Measurements from ENCODE around the gene SHOC1. TPM values are rescaled to one million over a fixed set of nuclear protein-coding genes. Genes with fewer than 3 reads are reported as not detected.

The SHOC1 gene
- not detected in 2 replicates for total RNA-seq (2012; rRNA removed)

- no peaks in the 10 kb centered on the region for H3K27me3 ChIP-seq (ENCODE audit: control insufficient read depth, insufficient read depth, low read length)
- H3K9ac ChIP-seq (ENCODE audit: low read depth, low read length), result no peak within 1 kb of the TSS
- no peak within 1 kb of the TSS for H3K4me3 ChIP-seq (ENCODE audit: low read length)
Measured at GRCh38 chr9:111794835-111795556, at the start of gene SHOC1. Gene SHOC1 (minus strand): TSS chr9:111794937. CDS start chr9:111791418, 3,519 bp downstream.

DNA sequence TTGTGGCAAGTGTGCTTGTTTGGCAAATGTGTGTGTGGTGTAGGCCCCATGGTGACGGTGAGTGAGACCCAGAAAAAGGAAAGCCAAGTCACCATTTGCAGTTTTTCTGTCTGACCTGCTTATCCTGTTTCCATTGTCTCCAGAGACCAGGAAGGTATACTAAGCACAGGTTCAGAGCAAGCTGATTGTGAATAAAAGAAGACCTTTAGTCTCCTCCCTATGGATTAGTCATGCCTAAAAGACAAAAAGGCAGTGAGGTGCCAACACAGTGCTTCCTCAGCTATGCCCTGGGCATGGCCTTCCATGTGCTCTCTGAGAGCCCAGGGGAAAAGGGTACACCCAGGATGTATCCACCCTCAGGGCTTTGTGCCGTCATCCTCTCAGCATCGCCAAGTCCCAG lies 49.2 kb upstream of the SHOC1 start:
- no peaks in the 10 kb centered on the region for H3K27me3 ChIP-seq (ENCODE audit: control insufficient read depth, insufficient read depth, low read length)
- H3K4me1 ChIP-seq (ENCODE audit: control insufficient read depth, insufficient read depth, low read length), result peaks cover 17% of the 10 kb centered on the region
- H3K9ac ChIP-seq (ENCODE audit: low read depth, low read length), result no peak overlapping the region
- H3K9me3 ChIP-seq (replicated peaks; ENCODE audit: low read length), result no peaks in the 10 kb centered on the region
- no peak overlapping the region for H3K4me3 ChIP-seq (ENCODE audit: low read length)
- H3K4me2 ChIP-seq (ENCODE audit: low read length), result no peak overlapping the region
- no peaks in the 10 kb centered on the region for H3K36me3 ChIP-seq (ENCODE audit: insufficient read depth, low read length)

More at GRCh38 chr9:111794835-111795556, at the start of gene SHOC1:
- Histone ChIP-seq H3K4me1 (ENCODE audit: control insufficient read depth, insufficient read depth, low read length) (peaks cover 5% of the 10 kb centered on the region), H3K36me3 (ENCODE audit: insufficient read depth, low read length) (no peaks in the 10 kb centered on the region), H3K9me3 (replicated peaks; ENCODE audit: low read length) (no peaks in the 10 kb centered on the region), H3K4me2 (ENCODE audit: low read length) (no peak within 1 kb of the TSS)

DNA sequence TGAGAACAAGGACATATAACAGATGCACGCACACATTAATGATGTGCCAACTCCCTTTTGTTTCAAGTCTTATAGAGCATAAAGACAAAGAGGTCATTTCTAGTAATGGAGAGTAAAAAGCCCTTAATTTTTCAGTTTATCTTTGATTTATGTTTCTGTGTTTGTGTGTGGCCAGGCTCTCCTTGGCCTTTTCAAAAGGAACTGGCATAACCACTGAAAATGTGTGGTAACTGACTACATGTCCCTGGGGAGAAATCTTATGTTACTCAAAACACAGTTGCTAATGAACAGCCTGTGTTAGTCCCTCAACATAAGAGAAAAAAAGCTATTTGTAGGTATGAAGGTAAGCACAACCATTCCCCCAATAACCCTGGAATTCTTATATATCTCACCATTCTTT lies 47.6 kb upstream of the SHOC1 start:
- Histone ChIP-seq H3K27me3 (ENCODE audit: control insufficient read depth, insufficient read depth, low read length) (no peaks in the 10 kb centered on the region), H3K4me3 (ENCODE audit: low read length) (no peak overlapping the region), H3K4me1 (ENCODE audit: control insufficient read depth, insufficient read depth, low read length) (peaks cover 20% of the 10 kb centered on the region), H3K36me3 (ENCODE audit: insufficient read depth, low read length) (no peaks in the 10 kb centered on the region), H3K9ac (ENCODE audit: low read depth, low read length) (no peak overlapping the region), H3K9me3 (replicated peaks; ENCODE audit: low read length) (no peaks in the 10 kb centered on the region), H3K4me2 (ENCODE audit: low read length) (no peak overlapping the region)

DNA sequence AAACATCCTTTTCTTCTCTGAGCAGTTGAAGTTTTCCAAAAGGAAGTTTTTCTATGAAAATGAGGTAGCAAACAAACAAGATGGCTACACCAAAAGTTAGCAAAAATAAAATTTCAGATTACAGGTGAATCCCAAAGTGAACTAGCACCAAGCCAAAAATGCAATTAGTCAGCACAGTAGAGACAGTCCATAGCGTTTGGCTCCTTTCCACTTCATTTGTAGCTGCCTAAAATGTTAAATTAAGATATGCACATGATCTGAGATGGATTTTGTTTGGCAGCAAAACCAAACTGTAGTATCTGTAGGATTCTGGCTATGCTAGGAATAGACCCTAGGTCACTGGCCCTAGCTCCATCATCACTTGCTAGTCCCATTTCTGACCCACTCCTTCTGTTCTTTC lies 45.7 kb upstream of the SHOC1 start:
- Histone ChIP-seq H3K9ac (ENCODE audit: low read depth, low read length) (no peak overlapping the region), H3K27me3 (ENCODE audit: control insufficient read depth, insufficient read depth, low read length) (no peaks in the 10 kb centered on the region), H3K4me3 (ENCODE audit: low read length) (no peak overlapping the region), H3K4me1 (ENCODE audit: control insufficient read depth, insufficient read depth, low read length) (peaks cover 20% of the 10 kb centered on the region), H3K4me2 (ENCODE audit: low read length) (no peak overlapping the region), H3K9me3 (replicated peaks; ENCODE audit: low read length) (no peaks in the 10 kb centered on the region), H3K36me3 (ENCODE audit: insufficient read depth, low read length) (no peaks in the 10 kb centered on the region)

GRCh38 chr9:111839987-111840386 lies 45.2 kb upstream of the SHOC1 start:
- H3K4me3 ChIP-seq (ENCODE audit: low read length), result no peak overlapping the region
- no peaks in the 10 kb centered on the region for H3K9me3 ChIP-seq (replicated peaks; ENCODE audit: low read length)
- H3K9ac ChIP-seq (ENCODE audit: low read depth, low read length), result no peak overlapping the region
- H3K27me3 ChIP-seq (ENCODE audit: control insufficient read depth, insufficient read depth, low read length), result no peaks in the 10 kb centered on the region
- no peak overlapping the region for H3K4me2 ChIP-seq (ENCODE audit: low read length)
- H3K36me3 ChIP-seq (ENCODE audit: insufficient read depth, low read length), result no peaks in the 10 kb centered on the region
- H3K4me1 ChIP-seq (ENCODE audit: control insufficient read depth, insufficient read depth, low read length), result peaks cover 20% of the 10 kb centered on the region

GRCh38 chr9:111839387-111839786 lies 44.6 kb upstream of the SHOC1 start:
- no peak overlapping the region for H3K4me3 ChIP-seq (ENCODE audit: low read length)

DNA sequence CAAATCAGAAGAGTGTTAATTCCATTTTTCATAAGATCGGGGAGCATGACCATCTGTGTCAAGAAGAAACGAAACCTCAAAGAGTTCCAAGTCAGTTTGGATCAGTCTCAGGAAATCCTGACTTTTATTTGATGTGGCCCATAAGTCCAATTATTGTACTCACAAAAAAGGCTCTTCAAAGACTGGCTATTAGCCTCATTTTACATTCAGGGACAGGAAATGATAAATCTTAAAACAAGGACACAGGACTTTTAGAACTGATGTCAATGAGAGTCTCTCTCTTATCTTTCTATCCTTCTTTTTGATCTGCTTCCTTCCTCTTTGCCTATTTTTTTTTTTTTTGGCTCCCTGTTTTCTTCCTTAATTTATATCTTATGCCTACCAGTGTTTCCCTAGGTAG lies 43.7 kb upstream of the SHOC1 start:
- Histone ChIP-seq H3K27me3 (ENCODE audit: control insufficient read depth, insufficient read depth, low read length) (no peaks in the 10 kb centered on the region), H3K9me3 (replicated peaks; ENCODE audit: low read length) (no peaks in the 10 kb centered on the region), H3K4me2 (ENCODE audit: low read length) (no peak overlapping the region), H3K4me1 (ENCODE audit: control insufficient read depth, insufficient read depth, low read length) (peaks cover 20% of the 10 kb centered on the region), H3K9ac (ENCODE audit: low read depth, low read length) (no peak overlapping the region), H3K36me3 (ENCODE audit: insufficient read depth, low read length) (no peaks in the 10 kb centered on the region), H3K4me3 (ENCODE audit: low read length) (no peak overlapping the region)

More at GRCh38 chr9:111839387-111839786, 44.6 kb upstream of the SHOC1 start:
- H3K9me3 ChIP-seq (replicated peaks; ENCODE audit: low read length), result no peaks in the 10 kb centered on the region
- peak overlapping the region; percentile 56 for H3K4me2 ChIP-seq (ENCODE audit: low read length)
- peaks cover 20% of the 10 kb centered on the region for H3K4me1 ChIP-seq (ENCODE audit: control insufficient read depth, insufficient read depth, low read length)
- H3K36me3 ChIP-seq (ENCODE audit: insufficient read depth, low read length), result no peaks in the 10 kb centered on the region
- H3K9ac ChIP-seq (ENCODE audit: low read depth, low read length), result no peak overlapping the region
- H3K27me3 ChIP-seq (ENCODE audit: control insufficient read depth, insufficient read depth, low read length), result no peaks in the 10 kb centered on the region

- no peak overlapping the region for H3K4me3 ChIP-seq (ENCODE audit: low read length)
- no peaks in the 10 kb centered on the region for H3K27me3 ChIP-seq (ENCODE audit: control insufficient read depth, insufficient read depth, low read length)
- no peak overlapping the region for H3K9ac ChIP-seq (ENCODE audit: low read depth, low read length)
- no peaks in the 10 kb centered on the region for H3K9me3 ChIP-seq (replicated peaks; ENCODE audit: low read length)
- peaks cover 14% of the 10 kb centered on the region for H3K4me1 ChIP-seq (ENCODE audit: control insufficient read depth, insufficient read depth, low read length)
- no peaks in the 10 kb centered on the region for H3K36me3 ChIP-seq (ENCODE audit: insufficient read depth, low read length)
- no peak overlapping the region for H3K4me2 ChIP-seq (ENCODE audit: low read length)
Measured at GRCh38 chr9:111836311-111836710, 41.6 kb upstream of the SHOC1 start.

DNA sequence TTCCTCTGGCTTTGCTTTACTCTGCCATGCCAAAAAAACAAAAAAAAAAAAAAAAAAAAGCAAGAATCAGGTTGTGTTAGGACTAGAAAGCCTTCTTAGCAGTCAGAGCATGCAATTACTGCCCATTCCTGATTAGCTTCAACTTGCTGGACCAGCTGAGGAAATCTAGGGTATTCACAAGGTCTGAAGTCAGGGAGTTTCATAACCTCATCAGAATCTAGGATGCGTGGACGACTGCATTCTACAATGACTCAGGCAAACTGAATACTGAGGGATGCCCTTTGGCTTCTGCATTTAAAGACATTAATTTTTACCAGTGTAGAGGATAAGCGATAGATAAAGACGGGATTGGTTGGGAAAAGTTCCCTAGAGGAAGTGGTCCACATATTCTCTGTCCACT lies 39.2 kb upstream of the SHOC1 start:
- Histone ChIP-seq H3K9ac (ENCODE audit: low read depth, low read length) (no peak overlapping the region), H3K4me3 (ENCODE audit: low read length) (no peak overlapping the region), H3K4me1 (ENCODE audit: control insufficient read depth, insufficient read depth, low read length) (peaks cover 3% of the 10 kb centered on the region), H3K9me3 (replicated peaks; ENCODE audit: low read length) (no peaks in the 10 kb centered on the region), H3K36me3 (ENCODE audit: insufficient read depth, low read length) (no peaks in the 10 kb centered on the region), H3K4me2 (ENCODE audit: low read length) (no peak overlapping the region), H3K27me3 (ENCODE audit: control insufficient read depth, insufficient read depth, low read length) (no peaks in the 10 kb centered on the region)

DNA sequence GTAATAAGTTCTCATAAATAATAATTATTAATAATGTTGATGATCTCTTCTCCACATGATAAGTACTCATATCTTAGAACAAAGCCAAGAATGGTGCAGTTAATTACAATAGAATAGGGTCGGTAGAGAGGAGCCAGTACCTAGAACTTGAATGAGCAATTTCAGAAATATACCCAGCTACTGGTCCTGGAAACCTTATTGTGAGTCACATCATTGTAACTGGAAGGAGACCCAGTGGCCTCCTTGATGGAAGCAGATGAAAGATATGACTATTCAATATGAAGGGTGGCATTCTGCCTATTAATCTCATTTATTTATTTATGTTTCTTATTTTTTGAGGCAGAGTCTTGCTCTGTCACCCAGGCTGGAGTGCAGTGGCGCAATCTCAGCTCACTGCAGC lies 37.7 kb upstream of the SHOC1 start:
- no peak overlapping the region for H3K9ac ChIP-seq (ENCODE audit: low read depth, low read length)

DNA sequence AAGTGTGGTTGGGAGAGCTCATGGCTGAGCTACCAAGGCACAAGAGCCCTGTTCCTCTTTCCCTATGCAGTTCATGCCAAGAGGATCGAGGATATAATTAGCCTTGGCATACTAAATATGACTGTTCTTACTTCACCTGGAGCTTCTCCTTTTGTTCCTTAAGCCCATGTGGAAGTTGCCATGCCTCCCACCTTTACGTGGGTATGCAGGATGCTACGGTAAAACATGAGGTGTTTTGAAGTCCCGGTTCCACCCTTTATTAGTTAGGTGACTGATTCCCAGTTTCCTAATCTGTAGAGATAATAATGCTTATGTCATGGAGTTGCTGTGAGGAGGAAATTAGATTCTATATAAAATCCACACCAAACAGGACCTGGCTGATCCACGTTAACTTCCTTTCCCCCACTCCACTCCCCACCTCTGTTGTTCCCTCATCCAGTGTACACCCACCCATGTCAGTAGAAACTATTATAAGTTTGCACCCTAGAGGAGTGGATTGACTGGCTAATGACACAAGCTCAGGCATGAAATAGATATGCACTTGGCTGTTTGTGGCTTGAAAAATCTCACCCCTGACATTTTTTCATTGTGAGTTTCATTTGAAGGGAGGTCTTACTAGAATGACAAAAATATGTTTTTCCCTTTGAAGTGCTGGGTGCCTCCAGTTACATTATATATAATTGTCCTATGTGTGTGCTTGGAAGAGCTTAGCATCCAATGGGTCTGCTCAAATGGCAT lies 36.8 kb upstream of the SHOC1 start:
- Histone ChIP-seq H3K9ac (ENCODE audit: low read depth, low read length) (no peak overlapping the region), H3K4me3 (ENCODE audit: low read length) (no peak overlapping the region)

More for the DNA sequence above, 37.7 kb upstream of the SHOC1 start:
- no peaks in the 10 kb centered on the region for H3K9me3 ChIP-seq (replicated peaks; ENCODE audit: low read length)
- no peak overlapping the region for H3K4me3 ChIP-seq (ENCODE audit: low read length)
- H3K4me1 ChIP-seq (ENCODE audit: control insufficient read depth, insufficient read depth, low read length), result no peaks in the 10 kb centered on the region
- H3K4me2 ChIP-seq (ENCODE audit: low read length), result no peak overlapping the region
- no peaks in the 10 kb centered on the region for H3K27me3 ChIP-seq (ENCODE audit: control insufficient read depth, insufficient read depth, low read length)
- H3K36me3 ChIP-seq (ENCODE audit: insufficient read depth, low read length), result no peaks in the 10 kb centered on the region

More for the DNA sequence above, 36.8 kb upstream of the SHOC1 start:
- H3K4me1 ChIP-seq (ENCODE audit: control insufficient read depth, insufficient read depth, low read length), result no peaks in the 10 kb centered on the region
- H3K4me2 ChIP-seq (ENCODE audit: low read length), result no peak overlapping the region
- H3K27me3 ChIP-seq (ENCODE audit: control insufficient read depth, insufficient read depth, low read length), result no peaks in the 10 kb centered on the region
- no peaks in the 10 kb centered on the region for H3K9me3 ChIP-seq (replicated peaks; ENCODE audit: low read length)
- H3K36me3 ChIP-seq (ENCODE audit: insufficient read depth, low read length), result no peaks in the 10 kb centered on the region
